ENCODE results near the gene PON2. TPM values are rescaled to one million over a fixed set of nuclear protein-coding genes. Genes with fewer than 3 reads are reported as not detected.

Gene PON2
- total and polyA plus RNA-seq, 2 of the 8 experiments (the other 6 are each of a cell fraction or from before 2014, with no cell fraction given): 20.6 to 31.0 TPM

DNA sequence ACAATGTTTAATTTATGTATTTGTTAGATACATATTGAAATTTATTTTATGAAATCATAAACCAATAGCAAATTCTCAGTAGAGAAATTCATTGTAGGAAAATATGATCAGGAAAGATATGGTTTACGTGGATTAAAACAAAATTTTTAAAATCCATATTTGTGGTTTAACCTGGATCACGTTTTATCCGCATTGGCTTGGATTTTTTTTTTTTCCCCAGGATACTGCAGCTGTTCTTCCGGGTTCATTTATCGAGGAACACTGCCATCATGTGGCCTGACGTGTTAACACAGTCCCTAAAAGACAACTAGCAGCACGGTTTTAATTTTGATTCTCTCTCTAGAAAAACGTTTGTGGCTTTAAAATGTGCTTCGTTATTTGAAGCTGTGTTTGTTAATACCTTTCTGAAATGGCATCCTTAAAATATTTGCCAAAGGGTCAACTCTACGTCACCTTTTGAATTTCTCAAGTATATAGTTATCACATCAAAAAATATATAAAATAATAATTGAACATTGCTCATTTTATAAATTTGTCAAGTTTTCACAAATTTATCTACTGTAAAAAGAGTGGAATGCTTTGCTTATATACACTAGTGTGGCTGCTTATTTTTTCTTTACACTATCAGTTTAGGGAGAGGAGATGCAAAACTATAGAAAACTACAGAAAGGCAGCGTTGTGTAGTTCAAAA is 42.2 kb upstream of the PON2 start (continued):
- TF ChIP-seq SAP30 (IDR thresholded peaks at IDR 0.05; ENCODE audit: insufficient read depth, insufficient replicate concordance, low read length) (no peak), HDAC6 (IDR thresholded peaks at IDR 0.05; ENCODE audit: low read depth, low read length) (no peak), TAF7 (optimal IDR thresholded peaks at IDR 0.05; ENCODE audit: borderline replicate concordance, low read depth, low read length) (no peak), GABPA (IDR thresholded peaks at IDR 0.05; ENCODE audit: borderline replicate concordance, insufficient read depth, low read length) (no peak), CREB1 (IDR thresholded peaks at IDR 0.05) (0 out of 2 replicates have a peak, but pooled peaks have one; percentile 24), SIX5 (IDR thresholded peaks at IDR 0.05; ENCODE audit: low read depth, low read length) (no peak), TCF12 (IDR thresholded peaks at IDR 0.05; ENCODE audit: low read depth, low read length) (0 out of 2 replicates have a peak, but pooled peaks have one; percentile 13), CHD1 (IDR thresholded peaks at IDR 0.05; ENCODE audit: low read depth, low read length) (no peak), SP2 (IDR thresholded peaks at IDR 0.05; ENCODE audit: low read length) (no peak), NANOG (IDR thresholded peaks at IDR 0.05; ENCODE audit: insufficient read depth, low read depth, low read length, poor library complexity, severe bottlenecking) (no peak), ZNF274 (IDR thresholded peaks at IDR 0.05; ENCODE audit: borderline replicate concordance, extremely low read depth, low read length) (no peak), RFX5 (IDR thresholded peaks at IDR 0.05; ENCODE audit: borderline replicate concordance, low read depth, low read length) (no peak), ASH2L (IDR thresholded peaks at IDR 0.05; ENCODE audit: low read length) (no peak), BCL11A (IDR thresholded peaks at IDR 0.05; ENCODE audit: low read depth in 2 of 2, low read length in 2 of 2) (no peak), GTF2F1 (IDR thresholded peaks at IDR 0.05; ENCODE audit: borderline replicate concordance, low read depth, low read length) (no peak), SIN3A (conservative IDR thresholded peaks at IDR 0.05 in 1 of 2, IDR thresholded peaks at IDR 0.05 in 1 of 2; ENCODE audit: low read depth in 1 of 2, low read length in 2 of 2) (no peak), NRF1 (IDR thresholded peaks at IDR 0.05; ENCODE audit: low read depth, low read length) (no peak), TAF1 (IDR thresholded peaks at IDR 0.05; ENCODE audit: low read depth, low read length) (no peak), TEAD4 (IDR thresholded peaks at IDR 0.05; ENCODE audit: low read depth, low read length) (no peak), TBP (IDR thresholded peaks at IDR 0.05; ENCODE audit: low read depth, low read length) (no peak)
- TF ChIP-seq, protein P1, sequence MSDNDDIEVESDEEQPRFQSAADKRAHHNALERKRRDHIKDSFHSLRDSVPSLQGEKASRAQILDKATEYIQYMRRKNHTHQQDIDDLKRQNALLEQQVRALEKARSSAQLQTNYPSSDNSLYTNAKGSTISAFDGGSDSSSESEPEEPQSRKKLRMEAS (IDR thresholded peaks at IDR 0.05): no peak
